ENCODE results near the gene ITGA11. TPM values are rescaled to one million over a fixed set of nuclear protein-coding genes. Genes with fewer than 3 reads are reported as not detected.

ITGA11 gene
- total and polyA plus RNA-seq, 2 of the 13 experiments (the other 11 are each of a cell fraction or from before 2014, with no cell fraction given), result not detected

- Histone ChIP-seq H3K79me2 (ENCODE audit: insufficient read depth, low read length) (no peaks in the 10 kb centered on the region), H3K27me3 (ENCODE audit: control insufficient read depth in 1 of 2, insufficient read depth in 2 of 2, low read length in 2 of 2) (peaks cover 0 to 11% of the 10 kb centered on the region in 2 experiments; a peak in 3 of 5 replicates), H3K9ac (ENCODE audit: insufficient read depth, low read depth, low read length) (no peak overlapping the region), H3K4me3 (replicated peaks in 1 of 3; ENCODE audit: insufficient read depth in 1 of 3, low read depth in 2 of 3, low read length in 3 of 3) (no peak overlapping the region), H4K20me1 (ENCODE audit: insufficient read depth, low read length) (no peaks in the 10 kb centered on the region), H3K4me2 (ENCODE audit: low read depth, low read length) (no peak overlapping the region), H3K27ac (ENCODE audit: extremely low read length, insufficient read depth, low read length) (no peak overlapping the region), H3K36me3 (replicated peaks in 1 of 2; ENCODE audit: control insufficient read depth in 1 of 2, insufficient read depth in 2 of 2, low read length in 2 of 2) (no peaks in the 10 kb centered on the region), H3K4me1 (ENCODE audit: insufficient read depth, low read length) (no peaks in the 10 kb centered on the region), H2AFZ (ENCODE audit: low read length) (no peak overlapping the region), H3K9me3 (ENCODE audit: low read length) (no peaks in the 10 kb centered on the region)
- in situ Hi-C loops (cut with HindIII; ENCODE audit: extremely low pct_ligation_motif_present, low pct_unique_long_range_greater_than_20kb) (no loop called here), intact Hi-C loops (cut with micrococcal nuclease; ENCODE audit: unreplicated experiment) (no loop called here)
- ChIA-PET POLR2A (no interaction called here), CTCF (ENCODE audit: low intra/inter-chr PET ratio, low total read pairs) (no interaction called here)
- TF ChIP-seq CEBPZ (IDR thresholded peaks at IDR 0.05; ENCODE audit: low read length), result no peak
- TF ChIP-seq TRIM24 (CRISPR knock-in tag; IDR thresholded peaks at IDR 0.05), result no peak
- no peak for TF ChIP-seq IKZF4 (CRISPR knock-in tag; IDR thresholded peaks at IDR 0.05; ENCODE audit: borderline replicate concordance, low read depth, not compliant biosample characterization)
- no peak for TF ChIP-seq SKI (IDR thresholded peaks at IDR 0.05; ENCODE audit: partially characterized antibody)
- no peak for TF ChIP-seq ZNF136 (CRISPR knock-in tag; IDR thresholded peaks at IDR 0.05; ENCODE audit: low read depth)
- TF ChIP-seq ZNF383 (CRISPR knock-in tag; IDR thresholded peaks at IDR 0.05; ENCODE audit: borderline replicate concordance), result no peak
- no peak for TF ChIP-seq ZNF10 (CRISPR knock-in tag; IDR thresholded peaks at IDR 0.05; ENCODE audit: borderline replicate concordance, low read depth)
- TF ChIP-seq LCORL (IDR thresholded peaks at IDR 0.05), result no peak
- TF ChIP-seq LCORL (CRISPR knock-in tag; IDR thresholded peaks at IDR 0.05), result no peak
- TF ChIP-seq ZNF710 (CRISPR knock-in tag; IDR thresholded peaks at IDR 0.05; ENCODE audit: borderline replicate concordance), result no peak
- no peak for TF ChIP-seq ZNF382 (CRISPR knock-in tag; IDR thresholded peaks at IDR 0.05; ENCODE audit: borderline replicate concordance)
- no peak for TF ChIP-seq TIGD3 (CRISPR knock-in tag; IDR thresholded peaks at IDR 0.05; ENCODE audit: borderline replicate concordance)
- TF ChIP-seq JDP2 (CRISPR knock-in tag; IDR thresholded peaks at IDR 0.05; ENCODE audit: borderline replicate concordance), result no peak
- no peak for TF ChIP-seq ZNF790 (CRISPR knock-in tag; IDR thresholded peaks at IDR 0.05; ENCODE audit: borderline replicate concordance)
- TF ChIP-seq ZNF615 (CRISPR knock-in tag; IDR thresholded peaks at IDR 0.05; ENCODE audit: borderline replicate concordance), result no peak
- FAIRE-seq (no peak), DNase-seq (ENCODE audit: low spot score) (no peak), ATAC-seq (no peak)
- no TSS peak for BruUV-seq (replicated peaks)
- 0% methylated on average over 2 of the region's 2 CpGs for WGBS (ENCODE audit: low lambda C conversion rate)
Measured at GRCh38 chr15:68447976-68448755, 16.2 kb upstream of the ITGA11 start.
